GM06990 (cell line): ENCODE results near the gene MME.
"Not testable (repeated sequence)": the region's sequence is repeated elsewhere in the genome, so short reads cannot be mapped to it uniquely, and the experiment has no call there.

Source experiments
- DNase-seq: peaks from one replicate; pipeline ENCODE4 v3.0.0-alpha.2; 2011; ENCODE audit not compliant: insufficient read length; ENCODE audit errors: extremely low read depth
- H3K27me3 ChIP-seq: replicated peaks from 2 replicates; pipeline ENCODE4 v1.6.0; 2011; ENCODE audit warnings: low read length; ENCODE audit not compliant: control insufficient read depth, insufficient read depth
- H3K36me3 ChIP-seq: 2 replicates; pipeline ENCODE4 v1.5.1; 2011; ENCODE audit warnings: low read length; ENCODE audit not compliant: control insufficient read depth, insufficient read depth
- H3K4me3 ChIP-seq: replicated peaks from 2 replicates; pipeline ENCODE4 v1.5.1; 2011; ENCODE audit warnings: low read depth, mild to moderate bottlenecking, control low read depth, low read length
- TF ChIP-seq, protein P1 (sequence below): IDR thresholded peaks from 2 replicates; pipeline ENCODE4 v1.5.1; 2011; ENCODE audit warnings: low read length, control low read depth, mild to moderate bottlenecking, inconsistent platforms; ENCODE audit not compliant: insufficient read depth, poor library complexity, severe bottlenecking

MME gene

DNA sequence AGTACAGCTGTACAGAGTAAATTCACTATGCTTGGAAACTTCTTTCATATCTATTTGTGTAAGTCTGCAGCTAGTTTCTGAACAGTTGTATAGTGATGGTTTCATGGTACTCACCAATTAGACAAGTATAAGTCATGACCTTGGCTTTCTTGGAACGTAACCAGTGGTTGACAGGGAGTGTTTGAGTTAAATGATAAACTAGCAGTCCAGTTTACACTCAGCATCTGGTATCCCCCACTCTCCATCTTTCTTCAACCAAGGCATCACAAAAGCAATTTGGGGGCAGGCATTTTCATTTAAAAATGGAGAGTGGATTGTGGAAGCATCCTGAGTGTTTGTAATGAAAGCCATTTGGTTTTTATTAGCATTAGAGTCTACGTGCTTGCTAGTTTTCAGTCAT lies 26.0 kb downstream of the MME start:
- no peaks in the 10 kb centered on the region for H3K27me3 ChIP-seq
- DNase-seq, result no peak

DNA sequence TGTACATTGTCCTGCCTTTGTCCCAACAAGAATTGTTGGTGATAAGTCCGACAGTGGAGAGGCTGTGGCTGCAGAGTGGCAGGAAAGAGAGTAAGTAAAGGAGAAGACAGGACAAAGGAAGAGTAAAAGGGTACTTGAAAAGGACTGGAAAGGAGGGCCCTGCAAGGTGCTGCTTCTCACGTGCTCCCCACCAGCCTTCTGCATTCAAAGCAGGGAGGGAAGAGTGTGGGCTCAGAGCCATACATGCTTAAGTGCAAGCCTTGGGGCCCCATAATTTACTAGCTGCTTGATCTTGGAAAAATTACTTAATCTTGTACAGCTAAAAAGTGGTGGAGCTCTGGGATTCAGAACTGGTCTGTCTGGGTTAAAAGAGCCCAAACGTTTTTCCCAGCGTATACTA lies 29.9 kb downstream of the MME start:
- no peaks in the 10 kb centered on the region for H3K27me3 ChIP-seq
- TF ChIP-seq, protein P1, sequence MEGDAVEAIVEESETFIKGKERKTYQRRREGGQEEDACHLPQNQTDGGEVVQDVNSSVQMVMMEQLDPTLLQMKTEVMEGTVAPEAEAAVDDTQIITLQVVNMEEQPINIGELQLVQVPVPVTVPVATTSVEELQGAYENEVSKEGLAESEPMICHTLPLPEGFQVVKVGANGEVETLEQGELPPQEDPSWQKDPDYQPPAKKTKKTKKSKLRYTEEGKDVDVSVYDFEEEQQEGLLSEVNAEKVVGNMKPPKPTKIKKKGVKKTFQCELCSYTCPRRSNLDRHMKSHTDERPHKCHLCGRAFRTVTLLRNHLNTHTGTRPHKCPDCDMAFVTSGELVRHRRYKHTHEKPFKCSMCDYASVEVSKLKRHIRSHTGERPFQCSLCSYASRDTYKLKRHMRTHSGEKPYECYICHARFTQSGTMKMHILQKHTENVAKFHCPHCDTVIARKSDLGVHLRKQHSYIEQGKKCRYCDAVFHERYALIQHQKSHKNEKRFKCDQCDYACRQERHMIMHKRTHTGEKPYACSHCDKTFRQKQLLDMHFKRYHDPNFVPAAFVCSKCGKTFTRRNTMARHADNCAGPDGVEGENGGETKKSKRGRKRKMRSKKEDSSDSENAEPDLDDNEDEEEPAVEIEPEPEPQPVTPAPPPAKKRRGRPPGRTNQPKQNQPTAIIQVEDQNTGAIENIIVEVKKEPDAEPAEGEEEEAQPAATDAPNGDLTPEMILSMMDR, result no peak
- no peak for DNase-seq
- no peak overlapping the region for H3K4me3 ChIP-seq
- no peaks in the 10 kb centered on the region for H3K36me3 ChIP-seq

More for the DNA sequence above, 26.0 kb downstream of the MME start:
- TF ChIP-seq, protein P1, result no peak
- no peaks in the 10 kb centered on the region for H3K36me3 ChIP-seq
- H3K4me3 ChIP-seq, result no peak overlapping the region

DNA sequence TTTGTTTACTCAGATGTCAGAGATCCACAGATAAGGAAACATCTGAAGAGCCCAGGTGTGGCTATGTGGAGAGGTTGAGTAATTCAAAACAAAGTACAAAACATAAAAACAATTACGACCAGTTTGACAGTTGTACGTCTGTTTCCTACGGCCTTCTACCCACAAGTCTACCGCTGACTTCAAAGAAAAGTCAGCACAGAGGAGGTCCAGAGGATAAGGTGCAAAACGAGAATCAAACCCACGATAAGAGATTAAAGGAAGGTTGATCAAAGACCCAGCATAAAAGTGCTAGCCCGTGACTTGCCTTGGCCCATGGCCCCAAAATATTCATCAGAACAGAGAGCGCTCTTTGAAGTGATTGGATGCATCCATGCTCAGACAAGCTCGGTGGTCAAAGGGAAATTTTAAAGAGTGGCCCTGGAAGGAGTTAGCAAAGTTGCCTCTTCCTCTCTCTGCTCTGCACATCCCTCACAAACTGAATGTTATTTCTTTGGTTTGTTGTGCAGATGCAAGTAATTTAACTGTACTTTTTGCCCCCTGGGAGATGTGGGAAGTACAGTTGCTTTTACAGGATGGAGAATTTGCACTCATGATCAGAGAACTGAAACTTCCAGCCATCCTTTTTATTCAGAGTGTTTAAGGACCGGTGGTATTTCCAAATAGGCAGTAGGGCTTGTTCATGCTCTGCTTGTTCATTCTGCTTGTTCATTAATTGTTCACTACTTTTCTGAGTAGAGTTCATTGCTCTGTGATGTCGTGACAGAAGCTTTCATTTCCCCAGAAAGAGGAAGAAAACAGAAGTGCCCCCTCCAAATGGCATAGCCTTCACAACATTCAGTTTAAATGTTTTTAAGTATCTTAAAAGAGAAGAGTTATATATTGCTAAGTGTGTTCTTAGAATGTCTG lies 31.1 kb downstream of the MME start:
- no peak overlapping the region for H3K4me3 ChIP-seq
- TF ChIP-seq, protein P1, result no peak
- H3K36me3 ChIP-seq, result no peaks in the 10 kb centered on the region
- H3K27me3 ChIP-seq, result no peaks in the 10 kb centered on the region
- no peak for DNase-seq

DNA sequence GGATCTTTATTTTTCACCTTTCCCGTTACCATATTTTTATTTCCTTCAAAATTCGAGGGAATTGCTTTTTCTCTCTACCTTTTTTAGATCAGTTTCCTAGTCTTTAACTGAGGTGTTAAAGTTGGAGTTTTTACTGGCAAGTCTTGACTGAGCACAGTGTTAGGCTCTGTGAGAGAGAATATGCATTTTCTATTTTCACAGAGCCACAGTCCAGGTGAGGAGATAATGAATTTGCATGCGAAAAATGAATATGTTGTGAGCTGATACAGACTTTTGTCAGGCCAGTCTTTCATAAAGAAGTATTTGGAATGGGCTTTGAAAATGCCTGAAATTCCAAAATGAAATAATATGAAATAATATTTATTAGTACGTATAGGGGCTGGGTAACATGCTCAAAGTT lies 31.9 kb downstream of the MME start:
- Histone ChIP-seq H3K36me3 (no peaks in the 10 kb centered on the region), H3K27me3 (no peaks in the 10 kb centered on the region), H3K4me3 (no peak overlapping the region)
- TF ChIP-seq, protein P1, result no peak
- no peak for DNase-seq

DNA sequence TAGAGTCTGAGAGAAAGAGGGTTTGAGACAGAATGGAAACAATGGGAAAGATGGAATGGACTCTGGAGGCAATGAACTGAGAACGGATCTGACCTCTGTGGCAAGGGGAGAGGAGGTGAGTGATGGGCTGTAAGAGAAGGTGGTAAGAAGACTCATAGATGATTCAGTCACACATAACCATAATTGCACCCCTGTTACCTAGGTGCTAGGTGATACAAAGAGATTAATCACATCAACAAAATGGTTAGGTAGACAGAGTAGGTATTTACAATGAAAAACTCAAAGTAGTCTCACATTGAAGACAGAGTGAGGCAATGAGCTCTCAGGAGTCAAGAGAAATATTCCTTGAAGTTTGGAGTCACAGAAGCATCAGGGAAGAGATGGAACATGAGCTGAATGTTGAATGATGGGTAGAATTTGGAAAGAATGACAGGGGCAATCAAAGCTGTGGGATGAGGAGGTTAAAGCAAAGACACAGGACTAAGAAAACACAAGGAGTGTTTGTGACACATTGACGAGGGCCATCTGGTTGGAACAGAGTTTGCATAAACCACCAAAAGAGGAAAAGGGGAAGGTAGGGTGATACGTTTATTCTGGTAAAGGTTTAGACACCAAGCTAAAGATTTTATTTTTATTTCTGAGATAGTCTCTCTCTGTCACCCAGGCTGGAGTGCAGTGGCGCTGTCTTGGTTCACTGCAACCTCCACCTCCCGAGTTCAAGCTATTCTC lies 32.7 kb downstream of the MME start:
- TF ChIP-seq, protein P1, result no peak
- no peaks in the 10 kb centered on the region for H3K36me3 ChIP-seq
- no peak for DNase-seq
- H3K27me3 ChIP-seq, result no peaks in the 10 kb centered on the region
- no peak overlapping the region for H3K4me3 ChIP-seq

DNA sequence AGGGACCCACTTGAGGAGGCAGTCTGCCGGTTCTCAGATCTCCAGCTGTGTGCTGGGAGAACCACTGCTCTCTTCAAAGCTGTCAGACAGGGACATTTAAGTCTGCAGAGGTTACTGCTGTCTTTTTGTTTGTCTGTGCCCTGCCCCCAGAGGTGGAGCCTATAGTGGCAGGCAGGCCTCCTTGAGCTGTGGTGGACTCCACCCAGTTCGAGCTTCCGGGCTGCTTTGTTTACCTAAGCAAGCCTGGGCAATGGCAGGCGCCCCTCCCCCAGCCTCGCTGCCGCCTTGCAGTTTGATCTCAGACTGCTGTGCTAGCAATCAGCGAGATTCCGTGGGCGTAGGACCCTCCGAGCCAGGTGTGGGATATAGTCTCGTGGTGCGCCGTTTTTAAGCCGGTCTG lies 44.6 kb downstream of the MME start:
- not testable (repeated sequence) for H3K27me3 ChIP-seq, H3K4me3 ChIP-seq, H3K36me3 ChIP-seq, DNase-seq
